Spleen (tissue), 11 donors: ENCODE data around the gene PGF. TPM values are rescaled to one million over a fixed set of nuclear protein-coding genes. Genes with fewer than 3 reads are reported as not detected.
A peak's percentile ranks its signal among the peaks of the same experiment; 100 is the strongest.

Source experiments
- DNase-seq: peaks from one replicate; pipeline ENCODE4 v3.0.0-alpha.2; 2020
- H3K27ac ChIP-seq, 8 donors: fragments of 200-600 bp; sonication (generic) in 7 of 8; 1 replicate in 4 of 8; 2 replicates in 4 of 8; pipeline versions ENCODE4 v1.5.0 to v1.8.0; 2016 to 2021; ENCODE audit warnings: inconsistent platforms in 4 of 8, mild to moderate bottlenecking in 4 of 8, moderate library complexity in 1 of 8
- H3K27me3 ChIP-seq, 7 donors: fragments of 200-600 bp; sonication (generic) in 6 of 7; replicated peaks in 1 of 7; 1 replicate in 4 of 7; 2 replicates in 3 of 7; pipeline versions ENCODE4 v1.5.0 to v1.8.0; 2016 to 2021; ENCODE audit warnings: inconsistent platforms in 3 of 7, mild to moderate bottlenecking in 1 of 7
- H3K36me3 ChIP-seq, 6 donors: fragments of 200-600 bp; sonication (generic) in 5 of 6; 1 replicate in 4 of 6; 2 replicates in 2 of 6; pipeline versions ENCODE4 v1.5.0 to v1.8.0; 2016 to 2021; ENCODE audit warnings: inconsistent platforms in 2 of 6
- H3K4me1 ChIP-seq, 6 donors: fragments of 200-600 bp; sonication (generic) in 5 of 6; 1 replicate in 3 of 6; 2 replicates in 3 of 6; pipeline versions ENCODE4 v1.5.0 to v1.8.0; 2016 to 2021; ENCODE audit warnings: inconsistent platforms in 3 of 6
- H3K4me3 ChIP-seq, 8 donors: fragments of 200-600 bp; sonication (generic) in 7 of 8; 1 replicate in 4 of 8; 2 replicates in 4 of 8; pipeline versions ENCODE4 v1.5.0 to v1.8.0; 2016 to 2021; ENCODE audit warnings: inconsistent platforms in 4 of 8, mild to moderate bottlenecking in 4 of 8, moderate library complexity in 2 of 8
- H3K9me3 ChIP-seq, 8 donors: fragments of 200-600 bp; sonication (generic) in 7 of 8; 1 replicate in 4 of 8; 2 replicates in 4 of 8; pipeline versions ENCODE4 v1.5.0 to v1.8.0; 2016 to 2021; ENCODE audit warnings: inconsistent platforms in 4 of 8
- CTCF ChIP-seq, 11 experiments: fragments of 200-600 bp in 7 of 11; fragments of 450-650 bp in 4 of 11; sonication (generic) in 4 of 11; IDR thresholded peaks in 8 of 11; conservative IDR thresholded peaks in 3 of 11; 1 replicate in 7 of 11; 2 replicates in 4 of 11; pipeline versions ENCODE4 v1.4.0 to v1.8.0; 2016 to 2021; ENCODE audit warnings: antibody characterized with exemption in 11 of 11, inconsistent platforms in 4 of 11, mild to moderate bottlenecking in 1 of 11
- POLR2A ChIP-seq, 3 donors: fragments of 450-650 bp; IDR thresholded peaks; one replicate each; pipeline ENCODE4 v1.5.1; 2017; ENCODE audit warnings: antibody characterized with exemption in 3 of 3, mild to moderate bottlenecking in 1 of 3
- POLR2AphosphoS5 ChIP-seq, 3 donors: sonication (generic); formaldehyde crosslinking; IDR thresholded peaks; one replicate each; pipeline ENCODE4 v1.5.1; 2017; ENCODE audit warnings: antibody characterized with exemption in 3 of 3
- WGBS, 5 donors: extraction: QIAGEN DNeasy Blood & Tissue Kit in 3 of 5; methylation state at CpG; one replicate each; pipeline versions ENCODE4 v1.1.5 to v1.1.7; 2013 to 2018; 5-methylcytosine and 5-hydroxymethylcytosine counted together
- intact Hi-C: fragments of 100-400 bp; cut with DNase I; formaldehyde crosslinking; loops from one replicate; pipeline ENCODE4 v1.15.0; 2023; ENCODE audit warnings: low total_unique reads
- polyA plus RNA-seq, 3 donors: library from polyadenylated mRNA; stranded (reverse); fragments of 200-250 nt; gene quantifications; one replicate each; pipeline ENCODE4 v1.2.1, GENCODE V29; 2013
- total RNA-seq, 7 donors: library from RNA; depleted of rRNA in 3 of 7; stranded (reverse); fragments of >200 nt in 3 of 7; fragmentation: NEBNext Ultra II Directional in 4 of 7; extraction: Animal tissue kit (Norgen Biotek cat#: 25700) in 4 of 7; gene quantifications; one replicate each; pipeline versions ENCODE4 v1.1.0 to v1.2.1, GENCODE V29; 2016 to 2021
- donor health status: healthy with polysubstance abuse.
- donor health status: DM: no; HTN: no; CAD: no; lungs with moderate emphysema.
- donor health status: DM: no; HTN: no; CAD: no.
- donor health status: Bipolar disorder and iron deficiency.
- donor health status: healthy.
- donor health status: DM: no; HTN: no; CAD: no.
- donor health status: DM: yes; HTN: yes; CAD: no.

Gene PGF
- total and polyA plus RNA-seq, 10 donors: 0.87 to 7.7 (median 2.7) TPM

- no peak overlapping the region for H3K4me3 ChIP-seq
- intact Hi-C loops: no loop called here
- DNase-seq: no peak
- TF ChIP-seq POLR2AphosphoS5 (IDR thresholded peaks at IDR 0.05) (no peak), CTCF (IDR thresholded peaks at IDR 0.05 in 8 of 11, conservative IDR thresholded peaks at IDR 0.05 in 3 of 11) (no peak), POLR2A (IDR thresholded peaks at IDR 0.05) (no peak)
- no peaks in the 10 kb centered on the region for H3K36me3 ChIP-seq
- H3K9me3 ChIP-seq: no peaks in the 10 kb centered on the region
- no peaks in the 10 kb centered on the region for H3K27me3 ChIP-seq
- no peak overlapping the region for H3K27ac ChIP-seq
- 55 to 94% (median 79%) methylated on average over 1 of the region's 1 CpG for WGBS, 5 donors
- peaks cover 0 to 10% (median 1%) of the 10 kb centered on the region in 6 donors for H3K4me1 ChIP-seq
Observed at GRCh38 chr14:74983343-74983742, 27.9 kb upstream of the PGF start.

- TF ChIP-seq POLR2A (IDR thresholded peaks at IDR 0.05) (no peak), POLR2AphosphoS5 (IDR thresholded peaks at IDR 0.05) (no peak)
- Histone ChIP-seq H3K27ac (no peak overlapping the region), H3K9me3 (no peaks in the 10 kb centered on the region)
Observed at GRCh38 chr14:74982661-74983060, 27.3 kb upstream of the PGF start.

GRCh38 chr14:74981833-74982232, 26.4 kb upstream of the PGF start:
- no peaks in the 10 kb centered on the region for H3K36me3 ChIP-seq
- H3K4me3 ChIP-seq: no peak overlapping the region
- peak overlapping the region in 1 of 8 donors; percentile 14 for H3K27ac ChIP-seq
- H3K4me1 ChIP-seq: peaks cover 0 to 16% (median 3%) of the 10 kb centered on the region in 6 donors
- no peak for TF ChIP-seq POLR2AphosphoS5 (IDR thresholded peaks at IDR 0.05)
- no peak for TF ChIP-seq POLR2A (IDR thresholded peaks at IDR 0.05)
- TF ChIP-seq CTCF (IDR thresholded peaks at IDR 0.05 in 8 of 11, conservative IDR thresholded peaks at IDR 0.05 in 3 of 11): no peak
- WGBS, 5 donors: 81 to 94% (median 92%) methylated on average over 5 of the region's 5 CpGs
- H3K9me3 ChIP-seq: no peaks in the 10 kb centered on the region
- DNase-seq: no peak
- intact Hi-C loops: no loop called here
- H3K27me3 ChIP-seq: no peaks in the 10 kb centered on the region

More at GRCh38 chr14:74982661-74983060, 27.3 kb upstream of the PGF start:
- no peak overlapping the region for H3K4me3 ChIP-seq
- peaks cover 0 to 11% (median 3%) of the 10 kb centered on the region in 6 donors for H3K4me1 ChIP-seq
- H3K36me3 ChIP-seq: no peaks in the 10 kb centered on the region
- no peaks in the 10 kb centered on the region for H3K27me3 ChIP-seq
- no peak for DNase-seq
- WGBS, 5 donors: 81 to 94% (median 89%) methylated on average over 4 of the region's 4 CpGs
- intact Hi-C loops: no loop called here

- Histone ChIP-seq H3K4me1 (peaks cover 0 to 16% (median 3%) of the 10 kb centered on the region in 6 donors), H3K27ac (peak overlapping the region in 2 of 8 donors; percentile 14 to 24)
- 76 to 94% (median 84%) methylated on average over 6 to 9 of the region's 9 CpGs for WGBS, 5 donors
Observed at GRCh38 chr14:74981462-74981782, 26.0 kb upstream of the PGF start.

GRCh38 chr14:74980731-74981461, 25.5 kb upstream of the PGF start:
- Histone ChIP-seq H3K9me3 (no peaks in the 10 kb centered on the region), H3K27ac (peak overlapping the region in 2 of 8 donors; percentile 14 to 24), H3K4me3 (no peak overlapping the region), H3K27me3 (no peaks in the 10 kb centered on the region), H3K4me1 (peaks cover 0 to 16% (median 3%) of the 10 kb centered on the region in 6 donors), H3K36me3 (no peaks in the 10 kb centered on the region)
- WGBS, 5 donors: 64 to 74% (median 72%) methylated on average over 16 to 35 of the region's 35 CpGs
- no peak for DNase-seq
- intact Hi-C loops: no loop called here
- TF ChIP-seq POLR2AphosphoS5 (IDR thresholded peaks at IDR 0.05) (no peak), CTCF (IDR thresholded peaks at IDR 0.05 in 8 of 11, conservative IDR thresholded peaks at IDR 0.05 in 3 of 11) (no peak), POLR2A (IDR thresholded peaks at IDR 0.05) (no peak)

More at GRCh38 chr14:74981462-74981782, 26.0 kb upstream of the PGF start:
- TF ChIP-seq POLR2A (IDR thresholded peaks at IDR 0.05): no peak
- H3K27me3 ChIP-seq: no peaks in the 10 kb centered on the region
- no peak overlapping the region for H3K4me3 ChIP-seq
- no peaks in the 10 kb centered on the region for H3K9me3 ChIP-seq
- intact Hi-C loops: no loop called here
- no peak for DNase-seq
- H3K36me3 ChIP-seq: no peaks in the 10 kb centered on the region
